Measurements from ENCODE around the gene DNMT1.
"Not testable (repeated sequence)": the region's sequence is repeated elsewhere in the genome, so short reads cannot be mapped to it uniquely, and the experiment has no call there.

The DNMT1 gene

GRCh38 chr19:10194500-10195198 lies at the start of gene DNMT1:
TSS of gene DNMT1 (minus strand) at chr19:10194953. CDS start at chr19:10194899, 54 bp downstream.
- in situ Hi-C loops (cut with HindIII; ENCODE audit: low sequenced_read_pairs) = no loop called here

DNA sequence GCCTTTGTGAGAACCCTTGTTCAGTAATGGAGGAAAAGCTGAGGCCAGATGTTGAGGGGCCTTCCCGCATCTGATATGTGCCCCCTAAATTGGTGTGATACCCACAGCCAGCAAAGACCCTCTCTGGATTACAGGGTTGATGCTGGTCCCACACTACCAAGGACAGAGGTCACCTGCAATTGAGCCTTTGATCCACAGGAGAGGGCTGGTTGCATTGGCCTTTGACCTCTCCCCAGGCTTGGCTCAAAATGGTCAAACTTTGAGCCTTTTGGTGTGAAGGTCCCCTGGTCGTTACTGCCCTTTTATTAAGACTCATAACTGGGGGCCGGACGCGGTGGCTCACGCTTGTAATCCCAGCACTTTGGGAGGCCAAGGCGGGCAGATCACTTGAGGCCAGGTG lies 48.9 kb upstream of the DNMT1 start:
- in situ Hi-C loops (cut with HindIII; ENCODE audit: low sequenced_read_pairs) = no loop called here

DNA sequence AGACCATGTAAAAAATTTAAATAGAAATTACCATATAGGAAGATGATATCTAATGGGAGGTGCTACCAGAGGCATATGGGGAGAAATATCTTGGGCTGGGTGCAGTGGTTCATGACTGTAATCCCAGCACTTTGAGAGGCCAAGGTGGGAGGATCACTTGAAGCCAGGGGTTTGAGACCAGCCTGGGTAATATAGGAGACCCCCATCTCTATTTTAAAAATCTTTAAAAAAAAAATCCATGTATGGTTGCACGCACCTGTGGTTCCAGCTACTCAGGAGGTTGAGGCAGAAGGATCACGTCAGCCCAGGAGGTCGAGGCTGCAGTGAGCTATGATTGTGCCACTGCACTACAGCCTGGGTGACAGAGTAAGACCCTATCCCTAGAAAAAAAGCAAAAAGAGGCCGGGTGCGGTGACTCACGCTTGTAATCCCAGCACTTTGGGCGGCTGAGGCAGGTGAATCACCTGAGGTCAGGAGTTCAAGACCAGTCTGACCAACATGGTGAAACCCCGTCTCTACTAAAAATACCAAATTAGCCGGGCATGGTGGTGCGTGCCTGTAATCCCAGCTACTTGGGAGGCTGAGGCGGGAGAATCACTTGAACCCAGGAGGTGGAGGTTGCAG lies 47.2 kb upstream of the DNMT1 start:
- in situ Hi-C loops (cut with HindIII; ENCODE audit: low sequenced_read_pairs) = not testable (repeated sequence)

GRCh38 chr19:10238172-10238783 lies 43.5 kb upstream of the DNMT1 start:
- in situ Hi-C loops (cut with HindIII; ENCODE audit: low sequenced_read_pairs) = no loop called here

DNA sequence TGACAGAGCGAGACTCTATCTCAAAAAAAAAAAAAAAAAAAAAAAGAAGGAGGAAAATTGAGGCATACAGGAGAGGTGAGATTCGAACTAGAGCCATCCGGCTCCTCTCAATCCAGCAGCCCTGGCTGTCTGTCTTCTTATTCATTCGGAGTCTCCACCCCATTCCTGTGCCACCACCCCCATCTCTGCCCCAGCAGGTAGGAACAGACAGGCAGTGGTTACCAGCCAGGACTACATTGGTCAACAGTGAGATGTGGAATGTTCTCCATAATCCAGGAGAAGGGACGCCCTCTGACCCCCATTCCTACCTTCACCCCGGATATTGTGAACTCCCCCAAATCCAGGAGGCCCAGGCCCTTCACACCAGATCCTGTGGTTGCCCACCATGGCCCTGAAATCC lies 42.9 kb upstream of the DNMT1 start:
- in situ Hi-C loops (cut with HindIII; ENCODE audit: low sequenced_read_pairs) = no loop called here

DNA sequence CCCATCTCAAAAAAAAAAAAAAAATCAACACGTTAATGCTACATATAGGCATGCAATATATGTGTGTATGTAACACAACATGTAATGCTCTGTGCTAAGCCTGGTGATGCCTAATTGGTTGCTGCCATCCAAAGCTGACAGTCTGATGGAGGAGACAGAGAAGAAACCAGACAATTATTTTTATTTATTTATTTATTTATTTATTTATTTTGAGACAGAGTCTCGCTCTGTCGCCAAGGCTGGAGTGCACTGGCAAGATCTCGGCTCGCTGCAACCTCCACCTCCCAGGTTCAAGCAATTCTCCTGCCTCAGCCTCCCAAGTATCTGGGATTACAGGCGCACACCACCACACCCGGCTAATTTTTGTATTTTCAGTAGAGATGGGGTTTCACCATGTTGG lies 40.7 kb upstream of the DNMT1 start:
- in situ Hi-C loops (cut with HindIII; ENCODE audit: low sequenced_read_pairs) = not testable (repeated sequence)

DNA sequence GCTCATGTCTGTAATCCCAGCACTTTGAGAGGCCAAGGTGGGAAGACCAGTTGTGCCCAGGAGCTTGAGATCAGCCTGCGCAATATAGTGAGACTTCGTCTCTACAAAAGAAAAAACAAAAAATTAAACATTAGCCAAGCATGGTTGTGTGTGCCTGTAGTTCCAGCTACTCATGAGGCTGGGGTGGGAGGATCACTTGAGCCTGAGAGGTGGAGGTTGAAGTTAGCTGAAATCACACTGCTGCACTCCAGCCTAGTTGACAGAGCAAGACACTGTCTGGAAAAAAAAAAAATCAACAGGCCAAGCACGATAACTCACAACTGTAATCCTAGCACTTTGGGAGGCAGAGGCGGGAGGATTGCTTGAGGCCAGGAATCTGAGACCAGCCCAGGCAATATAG lies 40.2 kb upstream of the DNMT1 start:
- in situ Hi-C loops (cut with HindIII; ENCODE audit: low sequenced_read_pairs) = no loop called here

GRCh38 chr19:10233946-10234345 lies 39.2 kb upstream of the DNMT1 start:
- in situ Hi-C loops (cut with HindIII; ENCODE audit: low sequenced_read_pairs) = no loop called here

DNA sequence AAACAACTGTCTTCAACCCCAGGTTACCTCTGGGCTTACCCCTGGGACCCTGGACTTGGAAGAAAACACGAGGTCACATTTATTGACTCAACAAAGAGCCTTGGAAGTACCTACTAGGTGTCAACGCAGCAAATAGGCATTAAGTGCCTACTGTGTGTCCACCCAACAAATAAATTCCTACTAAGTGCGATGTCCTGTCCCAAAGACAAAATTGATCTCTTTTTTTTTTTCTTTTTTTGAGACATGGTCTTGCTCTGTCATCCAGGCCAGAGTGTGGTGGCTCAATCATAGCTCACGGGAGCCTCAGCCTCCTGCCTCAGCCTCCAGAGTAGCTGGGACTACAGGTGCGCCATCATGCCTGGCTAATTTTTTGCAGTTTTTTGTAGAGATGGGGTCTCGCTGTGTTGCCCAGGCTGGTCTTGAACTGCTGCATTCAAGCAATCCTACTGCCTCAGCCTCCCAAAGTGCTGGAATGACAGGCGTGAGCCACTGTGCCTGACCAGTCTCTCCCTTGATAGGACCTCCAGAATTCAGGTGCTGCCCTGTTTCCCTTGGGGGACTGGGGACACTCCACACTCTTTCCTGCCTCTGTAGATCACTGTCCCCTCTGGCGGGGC lies 37.0 kb upstream of the DNMT1 start:
- in situ Hi-C loops (cut with HindIII; ENCODE audit: low sequenced_read_pairs) = no loop called here

- in situ Hi-C loops (cut with HindIII; ENCODE audit: low sequenced_read_pairs) = no loop called here
Observed at GRCh38 chr19:10230861-10231611, 36.3 kb upstream of the DNMT1 start, which contains the start of gene S1PR2. TSS of gene S1PR2 (minus strand) at chr19:10231331. CDS start at chr19:10224905, 6,426 bp downstream.

DNA sequence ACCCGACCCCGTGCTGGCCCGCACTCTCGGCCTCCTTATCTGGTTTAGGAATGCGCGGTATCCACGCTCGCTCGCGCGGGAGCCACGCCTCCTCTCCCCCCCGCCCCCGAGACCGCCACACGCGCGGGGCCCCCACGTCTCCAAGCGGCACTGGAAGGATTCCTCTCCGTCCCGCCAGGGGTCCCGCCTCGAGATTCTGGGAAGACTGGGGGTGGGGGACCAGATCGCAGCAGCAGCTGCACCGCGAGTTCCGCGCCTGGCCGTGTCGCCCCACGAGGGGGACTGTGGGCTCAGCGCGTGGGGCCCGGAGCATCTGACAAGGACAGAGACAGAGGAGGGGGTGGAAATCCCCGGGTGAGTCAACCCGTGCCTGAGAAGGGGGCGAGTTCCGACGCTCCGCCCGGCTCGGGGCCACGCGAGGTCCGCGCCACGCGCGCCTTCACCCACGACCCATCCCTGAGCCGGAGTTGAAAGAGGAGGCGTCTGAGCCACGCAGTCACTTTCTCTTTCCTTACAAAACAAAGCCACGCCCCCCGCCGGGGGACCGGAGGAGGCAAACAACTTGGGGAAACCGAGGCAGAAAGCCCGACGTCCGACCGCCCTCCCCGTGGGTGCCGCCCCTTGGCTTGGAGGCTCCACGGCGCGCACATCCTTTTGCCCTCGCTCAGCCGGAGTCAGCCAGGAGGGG lies 35.6 kb upstream of the DNMT1 start:
- in situ Hi-C loops (cut with HindIII; ENCODE audit: low sequenced_read_pairs) = no loop called here

- in situ Hi-C loops (cut with HindIII; ENCODE audit: low sequenced_read_pairs) = no loop called here
Observed at GRCh38 chr19:10228920-10229319, 34.2 kb upstream of the DNMT1 start.

- in situ Hi-C loops (cut with HindIII; ENCODE audit: low sequenced_read_pairs) = no loop called here
Observed at GRCh38 chr19:10228393-10228792, 33.6 kb upstream of the DNMT1 start.

DNA sequence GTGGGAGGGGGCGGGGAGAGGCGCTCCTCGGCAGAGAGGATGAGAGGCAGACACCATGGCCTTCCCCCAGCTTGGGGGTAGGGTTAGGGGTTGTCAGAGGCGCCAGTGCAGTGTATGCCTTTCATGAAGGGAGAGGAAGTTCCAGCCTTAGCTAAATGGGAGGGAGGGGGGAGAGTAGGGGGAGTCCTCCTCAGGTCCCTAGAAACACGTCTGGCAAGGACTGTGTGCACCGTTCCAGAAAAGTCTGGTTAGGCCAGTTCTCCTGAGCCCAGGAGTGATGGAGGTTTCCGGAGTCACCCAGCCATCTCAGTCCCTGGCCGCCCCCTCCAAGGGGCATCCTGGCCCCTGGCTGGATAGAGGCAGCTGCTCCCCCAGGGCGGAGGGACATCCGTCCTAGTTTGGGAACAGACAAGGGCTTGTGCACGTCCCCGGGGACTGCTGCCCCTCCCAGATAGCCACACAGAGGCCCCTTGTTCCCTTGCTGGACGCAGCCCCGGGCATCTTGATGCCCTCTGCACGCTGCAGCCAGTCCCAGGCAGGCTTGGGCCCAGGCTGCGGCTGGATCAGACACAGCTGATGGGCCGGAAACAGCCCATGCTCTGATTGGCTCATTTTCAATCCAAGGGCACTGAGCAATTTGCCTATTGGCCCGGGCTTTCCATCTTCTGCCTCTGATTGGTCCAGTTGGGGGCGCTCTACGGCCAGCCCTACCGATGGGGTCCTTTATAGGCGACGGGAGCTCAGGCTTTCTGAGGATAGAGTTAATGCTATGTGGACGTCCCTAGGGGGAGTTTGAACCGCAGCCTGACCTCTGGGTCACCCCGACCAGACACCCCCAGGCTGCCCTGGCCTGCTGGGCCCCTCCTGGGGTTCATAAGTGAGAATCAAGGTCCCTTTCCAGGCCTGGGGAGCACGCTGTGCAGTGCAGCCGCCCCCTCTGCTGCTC lies 32.5 kb upstream of the DNMT1 start:
- in situ Hi-C loops (cut with HindIII; ENCODE audit: low sequenced_read_pairs) = no loop called here

GRCh38 chr19:10226376-10227025 lies 31.7 kb upstream of the DNMT1 start:
- in situ Hi-C loops (cut with HindIII; ENCODE audit: low sequenced_read_pairs) = no loop called here

DNA sequence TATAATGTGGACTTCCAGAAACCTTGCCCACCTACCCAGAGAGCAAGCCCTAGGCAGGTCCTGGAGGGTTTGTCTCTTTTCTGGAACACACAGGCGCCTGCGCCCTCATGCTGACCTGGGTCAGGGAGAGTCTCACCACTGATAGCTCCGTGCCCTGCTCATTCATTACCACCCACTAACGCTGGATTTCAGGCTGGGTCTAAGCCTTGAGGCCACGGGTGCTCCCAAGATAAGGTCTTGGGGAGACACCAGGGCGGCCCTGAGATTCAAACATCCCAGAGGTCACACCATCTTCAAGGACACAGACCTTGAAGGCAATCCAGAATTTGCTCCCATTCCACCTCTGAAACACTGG lies 31.2 kb upstream of the DNMT1 start:
- in situ Hi-C loops (cut with HindIII; ENCODE audit: low sequenced_read_pairs) = no loop called here

- in situ Hi-C loops (cut with HindIII; ENCODE audit: low sequenced_read_pairs) = no loop called here
Observed at GRCh38 chr19:10224337-10224736, 29.6 kb upstream of the DNMT1 start.

GRCh38 chr19:10223488-10224213 lies 28.9 kb upstream of the DNMT1 start:
- in situ Hi-C loops (cut with HindIII; ENCODE audit: low sequenced_read_pairs) = no loop called here

All from endothelial cell of hepatic sinusoid (primary cell).